ENCODE results near the gene NFIC.
"Not testable (repeated sequence)": the region's sequence is repeated elsewhere in the genome, so short reads cannot be mapped to it uniquely, and the experiment has no call there.

Gene NFIC

DNA sequence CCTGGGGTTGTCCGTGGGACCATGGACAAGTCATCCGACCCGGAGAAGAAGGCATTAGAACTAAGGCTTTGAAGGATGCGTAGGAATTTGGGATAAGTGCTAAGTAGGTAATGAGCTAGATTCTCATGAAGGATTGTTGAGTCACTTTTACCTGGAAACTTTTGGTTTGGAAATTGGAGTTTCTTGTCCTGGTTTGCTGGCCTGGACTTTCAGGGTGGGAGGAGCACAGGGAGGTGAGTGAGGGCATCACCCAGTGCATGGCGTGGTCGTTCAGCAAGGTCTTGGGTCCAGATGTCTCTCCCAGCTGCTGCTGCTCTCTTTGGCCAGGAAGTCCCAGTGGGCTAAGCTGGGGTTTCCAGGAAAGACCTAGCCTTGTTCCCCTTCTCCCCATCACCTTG, 7.6 kb downstream of the NFIC start:
- TF ChIP-seq, protein P1, sequence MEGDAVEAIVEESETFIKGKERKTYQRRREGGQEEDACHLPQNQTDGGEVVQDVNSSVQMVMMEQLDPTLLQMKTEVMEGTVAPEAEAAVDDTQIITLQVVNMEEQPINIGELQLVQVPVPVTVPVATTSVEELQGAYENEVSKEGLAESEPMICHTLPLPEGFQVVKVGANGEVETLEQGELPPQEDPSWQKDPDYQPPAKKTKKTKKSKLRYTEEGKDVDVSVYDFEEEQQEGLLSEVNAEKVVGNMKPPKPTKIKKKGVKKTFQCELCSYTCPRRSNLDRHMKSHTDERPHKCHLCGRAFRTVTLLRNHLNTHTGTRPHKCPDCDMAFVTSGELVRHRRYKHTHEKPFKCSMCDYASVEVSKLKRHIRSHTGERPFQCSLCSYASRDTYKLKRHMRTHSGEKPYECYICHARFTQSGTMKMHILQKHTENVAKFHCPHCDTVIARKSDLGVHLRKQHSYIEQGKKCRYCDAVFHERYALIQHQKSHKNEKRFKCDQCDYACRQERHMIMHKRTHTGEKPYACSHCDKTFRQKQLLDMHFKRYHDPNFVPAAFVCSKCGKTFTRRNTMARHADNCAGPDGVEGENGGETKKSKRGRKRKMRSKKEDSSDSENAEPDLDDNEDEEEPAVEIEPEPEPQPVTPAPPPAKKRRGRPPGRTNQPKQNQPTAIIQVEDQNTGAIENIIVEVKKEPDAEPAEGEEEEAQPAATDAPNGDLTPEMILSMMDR (IDR thresholded peaks at IDR 0.05) = no peak
- no peak for TF ChIP-seq ZFX (IDR thresholded peaks at IDR 0.05; ENCODE audit: borderline replicate concordance)
- no peak overlapping the region for H3K27ac ChIP-seq

DNA sequence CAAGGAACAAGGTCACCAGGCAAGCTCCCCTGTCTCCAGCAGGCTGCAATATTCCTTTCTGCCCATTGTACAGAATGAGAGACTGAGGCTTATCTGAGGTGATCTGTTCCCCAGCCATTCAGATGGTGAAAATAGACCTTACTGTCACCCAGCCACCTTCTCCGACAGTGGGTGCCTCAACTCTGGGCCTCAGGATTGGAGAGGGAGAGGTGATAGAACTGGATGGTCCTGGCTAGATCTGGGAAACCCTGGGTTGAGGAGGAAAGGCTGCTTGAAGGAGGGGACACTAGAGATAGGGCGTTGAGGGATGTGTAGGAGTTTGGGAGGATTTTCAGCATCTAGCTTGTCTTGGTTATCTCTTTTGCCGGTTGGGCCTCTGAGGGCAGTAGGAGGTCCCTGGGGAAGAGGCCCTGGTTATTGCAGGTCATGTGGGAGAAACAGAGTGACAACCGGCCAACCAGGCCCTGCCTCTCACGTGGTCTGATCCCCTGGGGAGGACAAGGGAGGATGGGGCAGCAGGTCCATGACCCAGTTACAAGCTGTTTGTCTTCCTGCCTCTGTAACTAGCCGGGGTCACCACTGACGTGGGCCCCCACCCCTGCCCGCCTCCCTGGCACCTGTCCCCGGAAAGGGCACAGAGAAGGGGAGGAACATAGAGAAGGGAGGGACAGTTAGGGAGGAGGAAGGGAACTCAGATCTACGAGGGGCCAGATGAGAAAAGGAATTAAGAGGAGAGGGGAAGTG, 8.2 kb downstream of the NFIC start:
- no peak for TF ChIP-seq ZFX (IDR thresholded peaks at IDR 0.05; ENCODE audit: borderline replicate concordance)
- TF ChIP-seq, protein P1 (IDR thresholded peaks at IDR 0.05) = no peak
- no peak overlapping the region for H3K27ac ChIP-seq

DNA sequence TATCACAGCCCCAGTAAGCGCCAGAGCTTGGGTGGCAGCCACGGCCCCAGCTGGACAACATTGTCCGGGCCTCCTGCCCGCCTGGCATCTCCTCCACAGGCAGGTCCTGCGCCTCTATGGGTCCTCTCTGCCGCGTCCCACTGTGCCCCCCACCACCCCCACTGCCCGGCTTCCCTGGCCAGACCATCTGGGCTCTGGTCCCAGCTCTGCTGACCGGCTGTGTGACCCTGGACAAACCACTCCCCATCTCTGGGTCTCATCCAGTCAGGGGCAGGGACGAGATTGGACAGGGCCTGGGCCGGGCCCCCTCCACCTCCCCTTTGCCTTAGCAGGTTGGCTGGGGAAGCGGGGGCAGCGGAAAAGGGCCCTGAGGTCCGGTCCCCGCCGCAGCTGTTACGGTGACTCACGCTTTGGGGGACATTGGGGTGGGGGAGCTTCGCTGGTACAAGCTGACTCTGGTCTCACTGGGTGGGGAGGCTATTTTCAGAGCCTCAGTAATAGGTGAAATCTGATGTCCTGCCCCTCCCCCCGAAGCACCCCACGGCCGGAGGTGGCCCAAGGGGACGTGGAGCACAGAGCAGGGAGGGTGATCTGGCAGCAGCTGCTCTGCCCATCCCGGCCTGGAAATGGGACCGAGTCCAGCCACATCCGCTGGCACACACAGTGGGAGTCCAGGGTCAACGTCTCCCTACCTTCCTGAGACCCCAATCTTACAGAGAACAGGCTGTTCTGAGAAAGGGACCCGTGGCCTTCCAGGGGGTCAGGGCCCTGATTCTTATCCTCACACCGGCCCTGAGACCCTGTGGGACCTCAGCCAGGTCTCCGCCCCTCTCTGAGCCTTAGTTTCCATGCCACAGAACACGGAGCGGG, 9.1 kb downstream of the NFIC start:
- no peak for TF ChIP-seq ZFX (IDR thresholded peaks at IDR 0.05; ENCODE audit: borderline replicate concordance)
- H3K27ac ChIP-seq = no peak overlapping the region

DNA sequence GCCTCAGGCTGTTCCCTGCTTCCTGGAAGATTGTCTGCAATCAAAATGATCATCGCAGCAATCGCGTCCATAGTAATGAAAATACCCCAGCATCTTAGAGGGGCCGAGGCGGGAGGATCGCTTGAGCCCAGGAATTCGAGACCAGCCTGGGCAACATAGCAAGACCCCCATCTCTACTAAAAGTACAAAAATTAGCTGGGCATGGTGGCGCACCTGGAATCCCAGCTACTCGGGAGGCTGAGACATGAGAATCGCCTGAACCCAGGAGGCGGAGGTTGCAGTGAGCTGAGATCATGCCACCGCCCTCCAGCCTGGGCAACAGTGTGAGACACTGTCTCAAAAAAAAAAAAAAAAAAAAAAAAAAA, 9.7 kb downstream of the NFIC start:
- H3K27ac ChIP-seq = not testable (repeated sequence)

DNA sequence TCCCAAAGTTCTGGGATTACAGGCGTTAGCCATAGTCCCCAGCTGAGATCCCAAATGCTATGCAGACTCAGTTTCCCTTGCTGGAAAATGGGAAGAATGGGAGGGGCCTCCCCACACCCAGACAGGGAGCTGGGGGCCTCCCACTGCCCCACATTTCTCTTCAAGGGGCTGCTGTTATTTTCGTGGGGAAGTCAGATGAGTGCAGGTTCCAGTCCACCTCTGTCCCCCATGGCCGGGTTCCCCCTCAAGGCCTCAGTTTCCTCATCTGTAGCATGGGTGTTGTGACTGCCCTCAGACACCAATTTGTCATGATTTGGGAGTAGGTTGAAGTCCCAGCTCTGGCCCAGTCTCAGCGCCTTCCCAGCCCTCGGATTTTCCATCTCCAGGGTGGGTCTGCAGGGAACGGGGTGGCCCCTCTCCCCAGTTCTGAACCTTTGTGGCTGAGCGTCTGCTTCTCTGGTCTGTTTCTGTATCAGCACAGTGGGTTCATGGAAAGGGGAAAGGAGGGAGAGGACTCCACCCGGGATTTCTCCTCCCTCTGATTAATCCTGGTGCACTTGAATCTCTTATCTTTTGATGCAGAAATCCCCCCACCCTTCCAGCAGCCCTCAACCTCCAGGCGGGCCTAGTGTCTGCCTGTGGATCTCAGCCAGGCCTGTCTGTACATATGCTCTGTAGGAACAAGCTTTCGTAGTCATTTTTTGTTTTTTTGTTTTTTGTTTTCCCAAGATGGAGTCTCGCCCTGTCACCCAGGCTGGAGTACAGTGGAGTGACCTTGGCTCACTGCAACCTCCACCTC, 12.2 kb downstream of the NFIC start:
- H3K27ac ChIP-seq = peak overlapping the region; percentile 30; the same call in 1 of the 2 replicates

DNA sequence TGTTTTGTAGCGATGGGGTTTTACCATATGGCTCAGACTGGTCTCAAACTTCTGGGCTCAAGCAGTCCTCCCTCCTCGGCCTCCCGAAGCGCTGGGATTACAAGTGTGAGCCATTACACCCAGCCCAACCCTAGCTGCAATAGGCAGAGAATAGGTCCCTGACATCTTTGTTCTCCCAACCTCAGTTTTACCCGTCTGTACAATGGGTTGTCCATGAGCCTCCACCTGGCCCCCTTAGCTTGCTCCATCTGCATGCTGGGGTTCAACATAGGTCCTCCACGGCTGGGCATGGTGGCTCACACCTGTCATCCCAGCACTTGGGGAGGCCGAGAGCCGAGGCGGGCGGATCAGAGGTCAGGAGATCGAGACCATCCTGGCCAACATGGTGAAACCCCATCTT, 14.4 kb downstream of the NFIC start:
- no peak for TF ChIP-seq ZFX (IDR thresholded peaks at IDR 0.05; ENCODE audit: borderline replicate concordance)
- TF ChIP-seq, protein P1 (IDR thresholded peaks at IDR 0.05) = no peak
- no peak overlapping the region for H3K27ac ChIP-seq

More for the DNA sequence above, 12.2 kb downstream of the NFIC start:
- TF ChIP-seq, protein P1 (IDR thresholded peaks at IDR 0.05) = no peak
- TF ChIP-seq ZFX (IDR thresholded peaks at IDR 0.05; ENCODE audit: borderline replicate concordance) = no peak

DNA sequence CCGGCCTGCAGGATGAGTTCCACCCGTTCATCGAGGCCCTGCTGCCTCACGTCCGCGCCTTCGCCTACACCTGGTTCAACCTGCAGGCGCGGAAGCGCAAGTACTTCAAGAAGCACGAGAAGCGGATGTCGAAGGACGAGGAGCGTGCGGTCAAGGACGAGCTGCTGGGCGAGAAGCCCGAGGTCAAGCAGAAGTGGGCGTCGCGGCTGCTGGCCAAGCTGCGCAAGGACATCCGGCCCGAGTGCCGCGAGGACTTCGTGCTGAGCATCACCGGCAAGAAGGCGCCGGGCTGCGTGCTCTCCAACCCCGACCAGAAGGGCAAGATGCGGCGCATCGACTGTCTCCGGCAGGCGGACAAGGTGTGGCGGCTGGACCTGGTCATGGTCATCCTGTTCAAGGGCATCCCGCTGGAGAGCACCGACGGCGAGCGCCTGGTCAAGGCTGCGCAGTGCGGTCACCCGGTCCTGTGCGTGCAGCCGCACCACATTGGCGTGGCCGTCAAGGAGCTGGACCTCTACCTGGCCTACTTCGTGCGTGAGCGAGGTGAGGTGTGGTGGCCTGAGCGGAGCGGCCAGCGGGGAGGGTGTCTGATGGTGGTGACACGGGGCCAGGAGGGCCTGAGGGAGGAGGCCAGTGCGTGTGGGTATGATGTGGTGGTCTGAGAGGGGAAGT, 15.5 kb downstream of the NFIC start:
- no peak overlapping the region for H3K27ac ChIP-seq
- TF ChIP-seq, protein P1 (IDR thresholded peaks at IDR 0.05) = no peak
